RCC 7860 (cell line): Measurements from ENCODE around the gene APMAP.

ENCODE experiments used
- DNase-seq: peaks from one replicate; pipeline ENCODE4 v3.0.0-alpha.2; 2015; ENCODE audit warnings: low spot score
- FAIRE-seq: peaks from 2 replicates; lab custom pipeline; 2012; peaks lifted over from hg19 to GRCh38; lab: Jason Lieb, UNC

The APMAP gene

GRCh38 chr20:24992487-24993205, at the start of gene APMAP:
TSS of gene APMAP (minus strand) at chr20:24992751. CDS start at chr20:24992688, 63 bp downstream.
- no peak for FAIRE-seq
- peak; percentile 70 for DNase-seq

- DNase-seq (no peak), FAIRE-seq (no peak)
Measured at GRCh38 chr20:25041813-25042530, 49.4 kb upstream of the APMAP start.

GRCh38 chr20:25040438-25040831, 47.9 kb upstream of the APMAP start:
- no peak for DNase-seq
- no peak for FAIRE-seq

- FAIRE-seq (no peak), DNase-seq (no peak)
Measured at GRCh38 chr20:25039697-25040437, 47.3 kb upstream of the APMAP start.

GRCh38 chr20:25038591-25039015, 46.1 kb upstream of the APMAP start:
- FAIRE-seq (no peak), DNase-seq (no peak)

GRCh38 chr20:25038103-25038410, 45.5 kb upstream of the APMAP start:
- DNase-seq (no peak), FAIRE-seq (no peak)

- no peak for DNase-seq
- FAIRE-seq: no peak
Measured at GRCh38 chr20:25037288-25038102, 44.9 kb upstream of the APMAP start.

GRCh38 chr20:25036331-25036936, 43.9 kb upstream of the APMAP start:
- FAIRE-seq (no peak), DNase-seq (no peak)

- DNase-seq: no peak
- FAIRE-seq: no peak
Measured at GRCh38 chr20:25035921-25036320, 43.4 kb upstream of the APMAP start.

GRCh38 chr20:25033924-25034300, 41.4 kb upstream of the APMAP start:
- no peak for DNase-seq
- no peak for FAIRE-seq

GRCh38 chr20:25033265-25033923, 40.8 kb upstream of the APMAP start:
- no peak for DNase-seq
- no peak for FAIRE-seq

- FAIRE-seq: no peak
- DNase-seq: no peak
Measured at GRCh38 chr20:25032478-25033264, 40.1 kb upstream of the APMAP start.

GRCh38 chr20:25032065-25032477, 39.5 kb upstream of the APMAP start:
- FAIRE-seq: no peak
- no peak for DNase-seq

GRCh38 chr20:25031241-25031640, 38.7 kb upstream of the APMAP start:
- FAIRE-seq (no peak), DNase-seq (no peak)

GRCh38 chr20:25030649-25031207, 38.2 kb upstream of the APMAP start:
- FAIRE-seq: no peak
- DNase-seq: no peak

GRCh38 chr20:25030007-25030648, 37.6 kb upstream of the APMAP start:
- FAIRE-seq: no peak
- DNase-seq: no peak

- no peak for DNase-seq
- no peak for FAIRE-seq
Measured at GRCh38 chr20:25025986-25026605, 33.5 kb upstream of the APMAP start.
